PC-3 (cell line): ENCODE results near the gene RMND1.
"Not testable (repeated sequence)": the region's sequence is repeated elsewhere in the genome, so short reads cannot be mapped to it uniquely, and the experiment has no call there.

ENCODE experiments used
- CTCF ChIP-seq: fragments of 300-600 bp; sonication (generic); conservative IDR thresholded peaks from 2 replicates; pipeline ENCODE4 v1.5.1; 2017; ENCODE audit warnings: antibody characterized with exemption, low read depth, mild to moderate bottlenecking, low read length
- EZH2 ChIP-seq: fragments of 300-600 bp; sonication (generic); IDR thresholded peaks from one replicate; pipeline ENCODE4 v1.6.1; 2017; ENCODE audit warnings: antibody characterized with exemption, mild to moderate bottlenecking, low read length; ENCODE audit not compliant: unreplicated experiment
- EZH2phosphoT487 ChIP-seq: fragments of 300-600 bp; sonication (generic); IDR thresholded peaks from 2 replicates; pipeline ENCODE4 v1.6.1; 2018; ENCODE audit warnings: mild to moderate bottlenecking, antibody characterized with exemption, low read length, borderline replicate concordance

GRCh38 chr6:151450928-151451327 is 998 bp downstream of the RMND1 start:
- not testable (repeated sequence) for TF ChIP-seq EZH2phosphoT487, CTCF, EZH2
